NCI-H526 (cell line): ENCODE results near the gene CNN2.

Experiments used
- DNase-seq, 2 experiments: peaks; one replicate each; lab custom pipeline; 2025; lab: John Stamatoyannopoulos, UW

The CNN2 gene

GRCh38 chr19:1026783-1027649, 608 bp downstream of the CNN2 start:
- DNase-seq: no peak

GRCh38 chr19:1027650-1028061, 1.2 kb downstream of the CNN2 start:
- peak in 1 of 2 experiments; percentile 42 for DNase-seq

- peak in 1 of 2 experiments; percentile 64 for DNase-seq
Measured at GRCh38 chr19:1028062-1028926, 1.9 kb downstream of the CNN2 start.

- DNase-seq: no peak
Measured at GRCh38 chr19:1032264-1032867, 6.0 kb downstream of the CNN2 start.

GRCh38 chr19:1035998-1036621, 9.7 kb downstream of the CNN2 start:
- DNase-seq: no peak

GRCh38 chr19:1037621-1038064, 11.2 kb downstream of the CNN2 start:
- no peak for DNase-seq

GRCh38 chr19:1038978-1039645, 12.7 kb downstream of the CNN2 start:
- no peak for DNase-seq

GRCh38 chr19:1039646-1040475, 13.5 kb downstream of the CNN2 start, which contains the start of gene ABCA7:
ABCA7 (plus strand) TSS chr19:1040107; CDS start chr19:1041362, 1,255 bp downstream.
- peak; percentile 85 to 97 for DNase-seq

GRCh38 chr19:1040476-1041271, 14.3 kb downstream of the CNN2 start:
- DNase-seq: peak; percentile 55 to 92

- no peak for DNase-seq
Measured at GRCh38 chr19:1041272-1041834, 14.9 kb downstream of the CNN2 start.

GRCh38 chr19:1041835-1042685, 15.7 kb downstream of the CNN2 start:
- peak; percentile 50 to 79 for DNase-seq

GRCh38 chr19:1042689-1043511, 16.5 kb downstream of the CNN2 start:
- DNase-seq: no peak

- peak in 1 of 2 experiments; percentile 49 for DNase-seq
Measured at GRCh38 chr19:1045247-1045603, 18.8 kb downstream of the CNN2 start.

- DNase-seq: no peak
Measured at GRCh38 chr19:1046117-1046626, 19.8 kb downstream of the CNN2 start.

- DNase-seq: no peak
Measured at GRCh38 chr19:1046836-1047695, 20.7 kb downstream of the CNN2 start.

GRCh38 chr19:1047696-1048147, 21.3 kb downstream of the CNN2 start:
- DNase-seq: no peak
